IMR-90 (cell line): ENCODE measurements around the gene DISP2. TPM values are rescaled to one million over a fixed set of nuclear protein-coding genes. Genes with fewer than 3 reads are reported as not detected.

Experiments
- ATAC-seq: fragments of 200-7000 bp; cut with Tn5 transposase; 2 replicates; pipeline ENCODE4 v1.9.1; 2020; ENCODE audit warnings: low read depth, mild to moderate bottlenecking, moderate library complexity
- BruUV-seq: library from RNA; stranded (reverse); fragments of 400-500 nt; replicated peaks from 2 replicates; lab custom pipeline; 2021; lab: Mats Ljungman, UMichigan
- CTCF ChIA-PET: fragments of 300-600 bp; formaldehyde crosslinking; extraction: SDS; loops from one replicate; lab custom pipeline; 2021; ENCODE audit warnings: antibody characterized with exemption; lab: Yijun Ruan, JAX
- POLR2A ChIA-PET: fragments of 300-600 bp; sonication (Branson Sonifier 250); formaldehyde crosslinking; loops from one replicate; lab custom pipeline; 2022; ENCODE audit warnings: antibody characterized with exemption; ENCODE audit not compliant: unreplicated experiment; lab: Charles Lee
- DNase-seq: peaks from one replicate; pipeline ENCODE4 v3.0.0; 2013
- H2AFZ ChIP-seq: replicated peaks from 2 replicates; pipeline ENCODE3; 2013; ENCODE audit warnings: low read length, mild to moderate bottlenecking; ENCODE audit not compliant: poor library complexity
- H2AK5ac ChIP-seq: 2 replicates; pipeline ENCODE4 v1.6.1; 2013; ENCODE audit warnings: low read depth, low read length, inconsistent platforms
- H2AK9ac ChIP-seq: replicated peaks from 2 replicates; pipeline ENCODE3; 2013; ENCODE audit warnings: mild to moderate bottlenecking, low read depth, low read length, moderate library complexity; ENCODE audit not compliant: poor library complexity
- H2BK120ac ChIP-seq: 2 replicates; pipeline ENCODE4 v1.6.1; 2013; ENCODE audit warnings: low read depth, low read length, inconsistent platforms
- H2BK15ac ChIP-seq: 3 replicates; pipeline ENCODE4 v1.6.1; 2013; ENCODE audit warnings: low read depth, low read length, inconsistent platforms
- H2BK20ac ChIP-seq: 2 replicates; pipeline ENCODE4 v1.6.1; 2013; ENCODE audit warnings: low read depth, mild to moderate bottlenecking, inconsistent platforms, low read length, moderate library complexity
- H2BK5ac ChIP-seq: 2 replicates; pipeline ENCODE4 v1.6.1; 2013; ENCODE audit warnings: mild to moderate bottlenecking, low read depth, low read length, inconsistent platforms; ENCODE audit not compliant: poor library complexity, severe bottlenecking
- H3K14ac ChIP-seq: replicated peaks from 2 replicates; pipeline ENCODE4 v1.6.1; 2013; ENCODE audit warnings: low read depth, low read length, inconsistent platforms
- H3K18ac ChIP-seq: 2 replicates; pipeline ENCODE4 v1.6.1; 2013; ENCODE audit warnings: low read depth, low read length, control low read depth
- H3K23ac ChIP-seq: 2 replicates; pipeline ENCODE4 v1.6.1; 2013; ENCODE audit warnings: low read depth, low read length, inconsistent platforms
- H3K27ac ChIP-seq: 2 replicates; pipeline ENCODE4 v1.5.1; 2013; ENCODE audit warnings: mild to moderate bottlenecking, control low read depth, low read length; ENCODE audit not compliant: insufficient read depth
- H3K27me3 ChIP-seq: 2 replicates; pipeline ENCODE4 v1.6.1; 2013; ENCODE audit warnings: low read length; ENCODE audit not compliant: control insufficient read depth, insufficient read depth
- H3K36me3 ChIP-seq: 2 replicates; pipeline ENCODE4 v1.6.1; 2013; ENCODE audit warnings: low read length, mixed read lengths; ENCODE audit not compliant: control insufficient read depth, insufficient read depth
- H3K4ac ChIP-seq: 2 replicates; pipeline ENCODE4 v1.6.1; 2013; ENCODE audit warnings: low read depth, low read length, inconsistent platforms
- H3K4me1 ChIP-seq: 2 replicates; pipeline ENCODE4 v1.6.1; 2013; ENCODE audit warnings: low read length, mixed read lengths; ENCODE audit not compliant: control insufficient read depth, insufficient read depth
- H3K4me2 ChIP-seq: 2 replicates; pipeline ENCODE4 v1.6.1; 2013; ENCODE audit warnings: low read depth, mild to moderate bottlenecking, control low read depth, low read length, moderate library complexity
- H3K4me3 ChIP-seq: 2 replicates; pipeline ENCODE4 v1.5.1; 2013; ENCODE audit warnings: low read depth, mild to moderate bottlenecking, control low read depth, low read length, moderate library complexity; ENCODE audit not compliant: insufficient read depth
- H3K56ac ChIP-seq: 2 replicates; pipeline ENCODE4 v1.6.1; 2013; ENCODE audit warnings: low read length, inconsistent platforms; ENCODE audit not compliant: insufficient read depth; ENCODE audit errors: extremely low read depth
- H3K79me1 ChIP-seq, 2 experiments: 2 replicates each; pipeline ENCODE4 v1.6.1; 2013; ENCODE audit warnings: low read length in 2 of 2, inconsistent platforms in 1 of 2, low read depth in 1 of 2
- H3K9ac ChIP-seq: 2 replicates; pipeline ENCODE4 v1.6.1; 2013; ENCODE audit warnings: low read depth, low read length, control low read depth
- H3K9me1 ChIP-seq: 2 replicates; pipeline ENCODE4 v1.6.1; 2013; ENCODE audit warnings: low read length, inconsistent platforms; ENCODE audit not compliant: insufficient read depth
- H3K9me3 ChIP-seq: 2 replicates; pipeline ENCODE4 v1.6.1; 2013; ENCODE audit warnings: low read length; ENCODE audit not compliant: control insufficient read depth, insufficient read depth
- H4K20me1 ChIP-seq: 2 replicates; pipeline ENCODE4 v1.6.1; 2013; ENCODE audit warnings: low read length, inconsistent platforms; ENCODE audit not compliant: insufficient read depth
- H4K5ac ChIP-seq: 2 replicates; pipeline ENCODE4 v1.6.1; 2013; ENCODE audit warnings: mild to moderate bottlenecking, low read depth, low read length, control low read depth
- H4K8ac ChIP-seq, 2 experiments: 2 replicates each; pipeline ENCODE4 v1.6.1; 2013; ENCODE audit warnings: low read depth in 2 of 2, low read length in 2 of 2, control low read depth in 1 of 2, inconsistent platforms in 1 of 2
- H4K91ac ChIP-seq: 2 replicates; pipeline ENCODE4 v1.6.1; 2013; ENCODE audit warnings: low read depth, low read length, inconsistent platforms; ENCODE audit not compliant: insufficient read depth
- BHLHE40 ChIP-seq: fragments of 150-350 bp; IDR thresholded peaks from 2 replicates; pipeline ENCODE4 v1.6.1; 2016; ENCODE audit warnings: mild to moderate bottlenecking, low read depth, low read length
- CEBPB ChIP-seq: IDR thresholded peaks from 2 replicates; pipeline ENCODE4 v1.6.1; 2012; ENCODE audit warnings: low read depth, low read length, improper control_type of control experiment
- CHD1 ChIP-seq: IDR thresholded peaks from 2 replicates; pipeline ENCODE4 v1.6.1; 2012; ENCODE audit warnings: low read depth, low read length, improper control_type of control experiment
- FOS ChIP-seq: fragments of 150-350 bp; IDR thresholded peaks from 2 replicates; pipeline ENCODE4 v1.6.1; 2016; ENCODE audit warnings: low read depth, low read length
- MAFK ChIP-seq: IDR thresholded peaks from 2 replicates; pipeline ENCODE4 v1.6.1; 2012; ENCODE audit warnings: low read depth, low read length, improper control_type of control experiment
- MAZ ChIP-seq: IDR thresholded peaks from 2 replicates; pipeline ENCODE4 v1.6.1; 2012; ENCODE audit warnings: low read depth, mild to moderate bottlenecking, low read length, improper control_type of control experiment, moderate library complexity, borderline replicate concordance
- MXI1 ChIP-seq: IDR thresholded peaks from 2 replicates; pipeline ENCODE4 v1.6.1; 2012; ENCODE audit warnings: low read depth, mild to moderate bottlenecking, low read length, moderate library complexity, borderline replicate concordance
- NFE2L2 ChIP-seq: fragments of 150-350 bp; IDR thresholded peaks from 2 replicates; pipeline ENCODE4 v1.6.1; 2016; ENCODE audit warnings: low read depth, mild to moderate bottlenecking, low read length
- POLR2A ChIP-seq: IDR thresholded peaks from 2 replicates; pipeline ENCODE4 v1.6.1; 2012; ENCODE audit warnings: mild to moderate bottlenecking, low read depth, low read length
- RCOR1 ChIP-seq: IDR thresholded peaks from 2 replicates; pipeline ENCODE4 v1.6.1; 2012; ENCODE audit warnings: mild to moderate bottlenecking, low read length, improper control_type of control experiment; ENCODE audit not compliant: insufficient replicate concordance
- RFX5 ChIP-seq: IDR thresholded peaks from 2 replicates; pipeline ENCODE4 v1.8.0; 2012; ENCODE audit warnings: low read depth, mild to moderate bottlenecking, low read length, moderate library complexity
- WGBS, 2 experiments: methylation state at CpG; one replicate each; pipeline versions ENCODE4 v1.1.5 to v1.1.7; 2013; ENCODE audit warnings: missing lambda C conversion rate in 2 of 2; ENCODE audit not compliant: insufficient read length in 1 of 2; ENCODE audit errors: extremely low coverage in 2 of 2; 5-methylcytosine and 5-hydroxymethylcytosine counted together
- dilution Hi-C: fragments of 300-500 bp; cut with HindIII; formaldehyde crosslinking; loops from one replicate; pipeline ENCODE4 v1.14.3; 2018; ENCODE audit warnings: low sequenced_read_pairs; ENCODE audit not compliant: unreplicated experiment
- in situ Hi-C: fragments of 300-500 bp; cut with MboI; formaldehyde crosslinking; loops from 3 replicates; pipeline ENCODE4 v1.14.3; 2019; ENCODE audit warnings: low sequenced_read_pairs, inconsistent platforms, mixed read lengths
- intact Hi-C: fragments of 100-400 bp; cut with micrococcal nuclease; formaldehyde crosslinking; loops from 2 replicates; pipeline ENCODE4 v1.10.0; 2022
- polyA plus RNA-seq, 3 experiments: library from polyadenylated mRNA; depleted of rRNA; stranded (reverse); fragments of >200 nt; gene quantifications; 2 replicates each; pipeline ENCODE4 v1.2.3, GENCODE V29; 2012; ENCODE audit warnings: low replicate concordance in 1 of 3
- total RNA-seq: library from RNA; depleted of rRNA; stranded (reverse); fragments of >200 nt; gene quantifications from 2 replicates; pipeline ENCODE4 v1.2.3, GENCODE V29; 2012
- TF ChIP-seq, protein P1 (sequence below): fragments of 150-350 bp; IDR thresholded peaks from 2 replicates; pipeline ENCODE4 v1.6.1; 2016; ENCODE audit warnings: low read depth, mild to moderate bottlenecking, low read length, moderate library complexity, borderline replicate concordance
- TF ChIP-seq, protein P2 (sequence below): fragments of 150-350 bp; IDR thresholded peaks from 2 replicates; pipeline ENCODE4 v1.6.1; 2017; ENCODE audit warnings: mild to moderate bottlenecking, antibody characterized with exemption, low read length, low read depth
- TF ChIP-seq, protein P3 (sequence below): conservative IDR thresholded peaks from 2 replicates; pipeline ENCODE4 v1.5.1; 2012; ENCODE audit warnings: mild to moderate bottlenecking, low read depth, low read length, improper control_type of control experiment

Gene DISP2
- total and polyA plus RNA-seq, 2 of the 4 experiments (the other 2 are of a cell fraction): 0.34 to 0.36 TPM

DNA sequence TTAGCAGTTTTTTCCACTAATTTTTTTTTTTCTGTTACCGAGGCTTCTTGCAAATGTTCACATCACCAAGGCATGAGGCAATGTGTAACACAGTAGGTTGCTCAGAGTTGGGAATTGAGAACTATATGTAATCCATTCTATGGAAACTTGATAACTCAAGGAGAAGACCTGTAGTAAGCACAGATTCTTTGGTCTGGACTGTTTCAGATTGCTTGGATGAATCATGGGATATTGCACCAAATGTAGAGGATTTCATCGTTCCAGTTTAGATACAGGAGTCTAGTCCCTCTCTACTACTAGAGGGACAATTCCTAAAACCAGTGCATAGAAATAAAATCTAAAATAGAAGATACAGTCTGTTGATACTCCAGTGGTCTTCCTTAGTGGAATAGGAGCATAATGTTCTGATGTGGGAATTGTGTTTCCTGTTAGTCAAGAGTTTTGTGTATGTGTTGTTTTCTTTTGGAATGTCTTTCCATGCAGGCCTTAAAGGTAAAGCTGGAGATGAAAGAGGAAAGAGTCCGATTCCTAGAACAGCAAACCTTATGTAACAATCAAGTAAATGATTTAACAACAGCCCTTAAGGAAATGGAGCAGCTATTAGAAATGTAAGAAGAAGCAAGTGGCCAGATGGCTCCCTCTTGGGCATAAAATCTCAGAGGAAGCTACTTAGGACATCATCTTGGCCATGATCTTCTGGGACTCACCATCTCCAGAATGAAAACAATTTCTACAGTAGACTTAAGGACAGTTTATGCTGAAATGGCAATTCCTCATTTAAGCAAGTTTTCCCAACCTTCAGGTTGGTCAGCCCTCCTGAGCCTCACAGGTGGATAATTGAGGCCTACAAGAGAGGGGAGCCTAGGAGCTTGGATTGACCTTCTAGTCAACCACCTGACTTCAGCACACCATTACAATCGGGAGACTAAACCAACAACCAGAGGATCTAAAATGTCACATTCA, 35.2 kb downstream of the DISP2 start:
- Histone ChIP-seq H3K56ac (no peak overlapping the region), H2BK20ac (no peak overlapping the region), H3K4me1 (no peaks in the 10 kb centered on the region; the same call in 1 of the 2 replicates), H3K23ac (no peak overlapping the region), H4K91ac (no peak overlapping the region), H3K14ac (no peak overlapping the region), H2AK9ac (no peak overlapping the region), H2BK120ac (no peak overlapping the region), H3K4me2 (no peak overlapping the region), H2AFZ (no peak overlapping the region), H3K27me3 (no peaks in the 10 kb centered on the region), H4K8ac (no peak overlapping the region), H3K36me3 (peaks cover 21% of the 10 kb centered on the region), H3K18ac (no peak overlapping the region), H3K9ac (no peak overlapping the region), H3K9me1 (no peaks in the 10 kb centered on the region), H3K4ac (no peak overlapping the region), H4K20me1 (no peaks in the 10 kb centered on the region), H2AK5ac (no peak overlapping the region), H3K27ac (no peak overlapping the region), H3K79me1 (peaks cover 3 to 6% of the 10 kb centered on the region in 2 experiments; a peak in 1 of 4 replicates), H2BK5ac (no peak overlapping the region), H3K9me3 (no peaks in the 10 kb centered on the region), H4K5ac (no peak overlapping the region), H3K4me3 (no peak overlapping the region), H2BK15ac (no peak overlapping the region)
- CTCF ChIA-PET: no interaction called here
- DNase-seq: peak; percentile 65
- BruUV-seq: no TSS peak
- ATAC-seq: peak; percentile 35; the same call in 1 of the 2 replicates
- in situ Hi-C loops: no loop called here
- POLR2A ChIA-PET: no interaction called here
- intact Hi-C loops: no loop called here
- no CpG with 5 or more reads among the region's 4 CpGs for WGBS, 2 experiments
- dilution Hi-C loops: no loop called here
- TF ChIP-seq BHLHE40 (no peak), NFE2L2 (no peak), CHD1 (no peak), FOS (no peak), CEBPB (peak; percentile 65), RCOR1 (no peak), POLR2A (no peak), MAFK (peak; percentile 40), RFX5 (no peak), MXI1 (no peak), MAZ (no peak)
- TF ChIP-seq, protein P1, sequence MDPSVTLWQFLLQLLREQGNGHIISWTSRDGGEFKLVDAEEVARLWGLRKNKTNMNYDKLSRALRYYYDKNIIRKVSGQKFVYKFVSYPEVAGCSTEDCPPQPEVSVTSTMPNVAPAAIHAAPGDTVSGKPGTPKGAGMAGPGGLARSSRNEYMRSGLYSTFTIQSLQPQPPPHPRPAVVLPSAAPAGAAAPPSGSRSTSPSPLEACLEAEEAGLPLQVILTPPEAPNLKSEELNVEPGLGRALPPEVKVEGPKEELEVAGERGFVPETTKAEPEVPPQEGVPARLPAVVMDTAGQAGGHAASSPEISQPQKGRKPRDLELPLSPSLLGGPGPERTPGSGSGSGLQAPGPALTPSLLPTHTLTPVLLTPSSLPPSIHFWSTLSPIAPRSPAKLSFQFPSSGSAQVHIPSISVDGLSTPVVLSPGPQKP: no peak
- TF ChIP-seq, protein P2, sequence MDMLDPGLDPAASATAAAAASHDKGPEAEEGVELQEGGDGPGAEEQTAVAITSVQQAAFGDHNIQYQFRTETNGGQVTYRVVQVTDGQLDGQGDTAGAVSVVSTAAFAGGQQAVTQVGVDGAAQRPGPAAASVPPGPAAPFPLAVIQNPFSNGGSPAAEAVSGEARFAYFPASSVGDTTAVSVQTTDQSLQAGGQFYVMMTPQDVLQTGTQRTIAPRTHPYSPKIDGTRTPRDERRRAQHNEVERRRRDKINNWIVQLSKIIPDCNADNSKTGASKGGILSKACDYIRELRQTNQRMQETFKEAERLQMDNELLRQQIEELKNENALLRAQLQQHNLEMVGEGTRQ: no peak
- TF ChIP-seq, protein P3, sequence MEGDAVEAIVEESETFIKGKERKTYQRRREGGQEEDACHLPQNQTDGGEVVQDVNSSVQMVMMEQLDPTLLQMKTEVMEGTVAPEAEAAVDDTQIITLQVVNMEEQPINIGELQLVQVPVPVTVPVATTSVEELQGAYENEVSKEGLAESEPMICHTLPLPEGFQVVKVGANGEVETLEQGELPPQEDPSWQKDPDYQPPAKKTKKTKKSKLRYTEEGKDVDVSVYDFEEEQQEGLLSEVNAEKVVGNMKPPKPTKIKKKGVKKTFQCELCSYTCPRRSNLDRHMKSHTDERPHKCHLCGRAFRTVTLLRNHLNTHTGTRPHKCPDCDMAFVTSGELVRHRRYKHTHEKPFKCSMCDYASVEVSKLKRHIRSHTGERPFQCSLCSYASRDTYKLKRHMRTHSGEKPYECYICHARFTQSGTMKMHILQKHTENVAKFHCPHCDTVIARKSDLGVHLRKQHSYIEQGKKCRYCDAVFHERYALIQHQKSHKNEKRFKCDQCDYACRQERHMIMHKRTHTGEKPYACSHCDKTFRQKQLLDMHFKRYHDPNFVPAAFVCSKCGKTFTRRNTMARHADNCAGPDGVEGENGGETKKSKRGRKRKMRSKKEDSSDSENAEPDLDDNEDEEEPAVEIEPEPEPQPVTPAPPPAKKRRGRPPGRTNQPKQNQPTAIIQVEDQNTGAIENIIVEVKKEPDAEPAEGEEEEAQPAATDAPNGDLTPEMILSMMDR: no peak
